NCI-H128 (cell line): ENCODE measurements around the gene COL20A1.
"Not testable (repeated sequence)": the region's sequence is repeated elsewhere in the genome, so short reads cannot be mapped to it uniquely, and the experiment has no call there.

ENCODE experiments used
- DNase-seq: peaks from one replicate; lab custom pipeline; 2025; ENCODE audit not compliant: unreplicated experiment; lab: John Stamatoyannopoulos, UW

The COL20A1 gene

DNA sequence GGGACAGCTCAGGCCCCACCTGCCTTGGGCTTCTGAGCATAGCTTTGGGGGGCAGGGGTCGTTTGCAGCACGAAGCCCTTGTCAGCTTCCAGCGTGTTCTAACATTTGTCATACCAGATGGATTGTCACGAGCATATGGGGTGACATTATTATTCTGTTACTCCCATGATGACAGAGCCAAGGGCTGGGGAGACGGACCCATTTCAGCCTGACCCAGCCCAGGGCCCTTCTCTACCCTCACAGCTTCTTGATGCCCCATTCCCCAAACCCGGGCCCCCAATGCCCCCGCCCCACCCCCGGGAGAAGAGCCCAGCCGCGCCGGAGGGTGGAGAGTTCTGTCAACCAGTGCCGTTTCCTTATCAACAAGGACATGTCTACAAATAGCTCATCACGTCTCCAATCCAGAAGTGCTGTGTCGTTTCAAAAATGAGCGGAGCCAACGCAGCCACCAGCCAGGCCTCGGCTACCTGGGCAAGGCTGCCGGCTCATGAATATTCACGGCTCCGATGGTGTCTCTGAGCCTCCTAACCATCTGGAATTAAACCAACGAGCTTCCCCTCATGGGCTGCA is 77.7 kb downstream of the COL20A1 start:
- no peak for DNase-seq

DNA sequence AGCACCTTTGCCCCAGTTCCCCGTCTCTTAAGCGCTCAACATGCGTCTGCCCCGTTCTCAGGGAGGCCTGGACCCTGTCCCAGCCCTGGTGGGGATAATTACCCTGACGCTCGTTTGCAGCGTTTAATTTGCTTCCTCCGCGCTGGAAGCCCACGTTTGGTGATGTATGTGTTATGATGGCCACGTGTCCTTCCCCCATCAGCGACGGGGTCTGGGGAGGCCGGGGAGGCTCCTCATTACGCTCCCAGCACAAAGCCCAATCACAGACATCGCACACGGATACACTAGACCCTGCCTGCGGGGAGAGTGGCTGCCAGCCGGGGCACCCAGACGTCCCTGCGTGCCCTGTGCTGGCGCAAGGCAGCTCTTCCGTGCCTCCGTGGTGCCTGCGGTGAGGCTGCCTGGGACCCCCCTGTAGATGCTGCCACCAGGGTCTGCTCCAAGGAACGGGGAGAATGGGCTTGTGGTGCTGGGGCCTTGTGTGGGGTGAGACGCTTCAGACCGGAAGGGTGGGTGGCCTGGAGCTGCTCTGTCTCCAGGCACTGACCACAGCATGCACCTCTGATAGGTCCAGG is 78.4 kb downstream of the COL20A1 start:
- no peak for DNase-seq

DNA sequence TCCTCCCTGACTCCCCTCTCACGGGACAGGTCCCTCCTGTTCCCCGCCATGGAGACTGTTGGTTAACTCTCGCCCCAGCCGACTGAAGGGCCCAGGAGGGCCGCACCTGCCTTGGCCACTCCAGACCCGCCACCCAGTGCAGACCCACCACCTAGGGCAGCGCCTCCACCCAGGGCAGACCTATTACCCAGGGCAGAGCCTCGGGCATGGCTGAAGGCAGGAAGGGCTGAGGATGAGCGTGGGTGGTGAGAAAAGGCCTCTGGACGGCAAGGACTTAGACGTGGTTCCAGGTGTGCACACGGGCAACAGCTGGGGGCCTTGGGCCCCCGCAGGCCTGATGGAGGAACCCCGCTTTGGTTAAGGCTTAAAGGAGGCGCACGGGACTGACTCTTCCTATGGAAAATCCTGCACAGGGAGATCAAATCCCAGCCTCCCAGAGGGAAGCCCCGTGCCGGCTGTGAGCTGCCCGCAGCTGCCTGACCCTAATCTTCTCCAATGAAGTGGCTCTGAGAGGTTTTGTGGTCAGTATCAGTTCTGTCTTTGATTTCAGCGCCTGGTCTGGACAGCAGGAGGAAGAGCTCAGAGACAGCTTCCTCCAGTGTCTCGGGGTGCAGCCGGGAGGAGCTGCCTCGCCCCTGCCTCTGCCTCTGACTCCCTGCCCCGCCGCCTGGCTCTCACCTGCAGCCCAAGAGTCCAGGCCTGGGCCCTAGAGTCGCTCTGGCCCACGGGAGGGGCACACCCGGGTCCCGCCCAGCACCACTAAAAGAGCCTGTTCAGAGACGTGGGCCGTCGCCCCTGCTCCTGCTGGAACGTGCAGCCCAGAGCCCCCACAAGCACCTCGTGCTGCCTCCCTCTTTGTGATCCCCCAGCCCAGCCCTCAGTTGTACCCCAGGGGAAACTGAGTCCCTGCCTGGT is 80.2 kb downstream of the COL20A1 start:
- no peak for DNase-seq

DNA sequence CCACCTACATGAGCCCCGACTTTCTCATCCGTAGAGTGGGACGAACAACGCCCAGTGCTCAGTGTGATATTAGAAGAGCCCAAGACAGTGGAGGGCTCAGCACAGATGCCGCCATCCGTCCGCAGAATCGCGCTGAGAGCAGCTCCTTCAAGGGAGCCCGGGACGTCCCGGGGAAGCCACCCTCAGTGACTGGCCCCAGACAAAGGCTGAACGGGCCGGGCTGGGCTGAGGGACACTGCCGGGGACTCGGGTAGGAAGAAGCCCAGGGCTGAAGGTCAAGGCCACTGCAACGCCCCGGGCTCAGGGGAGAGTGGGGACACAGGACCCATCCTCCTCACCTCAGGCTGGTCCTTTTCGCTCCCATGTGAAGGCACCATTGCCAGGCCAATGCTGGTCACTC is 81.0 kb downstream of the COL20A1 start:
- no peak for DNase-seq

DNA sequence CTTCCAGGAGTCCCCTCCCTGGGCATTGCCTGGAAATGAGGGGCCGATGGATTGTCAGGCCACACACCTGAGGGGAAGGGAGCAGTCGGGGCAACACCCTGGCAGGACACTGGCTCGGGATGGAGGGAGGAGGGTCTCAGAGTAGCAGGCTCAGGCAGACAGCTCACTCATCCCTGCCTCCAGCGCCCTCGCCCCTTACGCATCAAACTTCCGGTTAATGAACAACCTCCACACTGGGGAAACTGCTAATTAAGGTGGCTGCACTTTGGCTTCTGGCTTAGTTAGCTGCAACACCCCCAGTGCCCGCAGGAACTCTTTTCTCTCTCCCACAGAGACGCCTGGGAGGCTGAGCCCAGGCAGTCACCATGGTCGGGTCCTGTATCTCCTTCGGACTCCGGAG is 81.5 kb downstream of the COL20A1 start:
- DNase-seq = no peak

DNA sequence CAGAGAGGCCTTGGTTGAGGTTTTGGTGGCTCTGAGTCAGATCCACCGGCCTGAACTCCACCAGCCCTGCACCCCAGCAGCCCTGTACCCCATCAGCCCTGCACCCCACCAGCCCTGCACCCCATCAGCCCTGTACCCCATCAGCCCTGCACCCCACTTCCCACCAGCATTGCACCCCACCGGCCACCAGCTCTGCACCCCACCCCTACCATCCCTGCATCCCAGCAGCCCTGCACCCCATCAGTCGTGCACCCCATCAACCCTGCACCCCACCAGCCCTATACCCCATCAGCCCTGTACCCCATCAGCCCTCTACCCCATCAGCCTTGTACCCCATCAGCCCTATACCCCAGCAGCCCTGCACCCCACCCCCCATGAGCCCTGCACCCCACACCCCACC is 82.5 kb downstream of the COL20A1 start:
- DNase-seq = no peak

DNA sequence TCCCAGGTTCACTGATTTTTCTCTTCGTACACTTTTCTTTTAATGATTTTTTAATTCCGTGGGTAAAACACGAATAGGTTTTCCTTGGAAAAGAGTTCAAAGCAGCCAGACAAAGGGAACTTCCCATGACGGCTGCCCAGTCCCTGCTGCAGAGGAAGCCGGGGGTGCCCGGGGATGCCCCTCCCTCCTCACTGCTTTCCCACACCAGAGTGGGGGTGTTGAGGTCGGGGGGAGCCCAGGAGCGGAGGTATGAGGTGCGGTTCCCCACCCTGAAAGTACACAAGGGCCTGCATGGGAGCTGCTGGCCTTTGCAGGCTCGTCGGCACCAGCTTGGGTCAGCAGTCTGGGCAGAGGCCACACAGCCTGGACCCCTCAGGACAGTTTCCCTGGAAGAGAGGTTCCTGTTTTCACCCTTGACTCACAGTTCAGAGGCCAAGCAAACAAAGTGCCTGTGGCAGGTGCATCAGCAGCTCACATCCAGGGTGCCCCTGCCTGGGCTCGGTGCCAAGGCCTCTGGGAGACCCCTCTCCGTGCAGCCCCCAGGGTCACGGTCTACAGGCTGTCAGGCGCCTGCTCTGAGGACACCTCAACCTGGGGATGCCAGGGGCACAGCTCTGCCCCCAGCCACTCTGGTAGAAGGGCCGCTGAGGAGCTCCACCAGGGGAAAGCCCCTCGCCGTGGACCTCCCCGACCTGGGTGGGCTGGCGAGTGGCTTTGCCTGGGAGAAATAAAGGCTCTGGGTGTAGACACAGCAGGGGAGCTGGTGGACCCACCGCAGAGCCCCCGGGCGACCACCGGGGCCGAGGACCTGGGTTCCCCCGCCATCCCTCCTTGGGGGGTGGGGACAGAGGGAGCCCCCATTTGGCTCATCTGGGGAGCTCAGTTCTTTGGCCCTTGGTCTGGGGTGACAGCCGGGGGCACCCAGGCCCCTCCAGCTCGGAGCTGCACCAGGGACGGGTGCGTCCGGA is 83.6 kb downstream of the COL20A1 start:
- DNase-seq = no peak

DNA sequence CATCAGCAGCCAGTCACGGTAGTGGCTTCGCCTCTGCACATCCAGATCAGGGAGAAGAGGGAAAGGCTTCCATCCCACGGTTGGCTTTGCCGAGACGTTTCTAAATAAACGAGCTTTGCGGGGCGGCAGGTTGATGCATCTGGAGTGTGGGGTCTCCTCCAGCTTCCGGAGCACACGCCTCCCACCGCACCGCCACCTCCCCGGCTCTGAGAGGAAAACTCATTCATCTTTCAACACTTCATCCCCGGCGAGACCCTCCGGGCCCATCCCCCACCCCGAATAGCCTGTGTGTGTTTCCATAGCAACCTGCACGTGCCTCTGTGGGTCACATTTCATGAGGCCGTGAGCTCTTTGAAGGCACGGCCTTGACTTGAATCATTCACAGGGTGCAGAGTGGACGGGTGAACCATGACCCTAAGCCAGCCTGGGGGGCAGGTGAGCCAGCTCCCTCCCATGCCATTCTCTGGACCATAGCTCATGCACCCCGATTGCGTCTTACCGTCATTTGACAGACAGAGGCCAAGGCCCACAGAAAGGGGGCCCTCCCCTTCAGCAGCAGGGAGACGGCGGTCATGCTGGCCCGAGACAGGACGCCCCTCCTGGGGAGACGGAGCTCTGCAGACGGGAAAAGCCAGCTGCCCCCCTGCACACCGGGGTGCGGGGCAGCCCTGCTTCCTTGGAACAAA is 84.4 kb downstream of the COL20A1 start:
- DNase-seq = peak; percentile 23

DNA sequence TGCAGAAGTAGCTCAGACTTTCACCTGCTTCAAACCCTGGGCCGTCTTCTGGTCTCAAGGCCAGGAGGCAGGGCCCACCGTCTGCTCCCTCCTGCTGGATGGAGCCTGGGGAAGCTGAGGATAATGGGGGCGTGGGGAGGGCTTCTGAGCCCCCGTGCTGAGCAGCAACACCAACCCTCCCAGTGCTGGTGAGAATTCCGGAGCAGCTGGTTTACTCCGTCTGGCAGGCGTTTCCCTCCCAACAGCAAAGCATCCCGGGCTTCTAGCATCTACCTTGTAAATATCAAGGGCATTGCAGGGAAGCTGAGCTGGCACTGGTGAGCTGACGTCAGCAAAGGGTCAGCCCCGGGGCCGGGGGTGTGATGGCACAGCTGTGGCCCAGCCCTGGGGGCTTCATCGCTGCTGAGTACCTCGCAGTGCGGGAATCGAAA is 85.0 kb downstream of the COL20A1 start:
- no peak for DNase-seq

DNA sequence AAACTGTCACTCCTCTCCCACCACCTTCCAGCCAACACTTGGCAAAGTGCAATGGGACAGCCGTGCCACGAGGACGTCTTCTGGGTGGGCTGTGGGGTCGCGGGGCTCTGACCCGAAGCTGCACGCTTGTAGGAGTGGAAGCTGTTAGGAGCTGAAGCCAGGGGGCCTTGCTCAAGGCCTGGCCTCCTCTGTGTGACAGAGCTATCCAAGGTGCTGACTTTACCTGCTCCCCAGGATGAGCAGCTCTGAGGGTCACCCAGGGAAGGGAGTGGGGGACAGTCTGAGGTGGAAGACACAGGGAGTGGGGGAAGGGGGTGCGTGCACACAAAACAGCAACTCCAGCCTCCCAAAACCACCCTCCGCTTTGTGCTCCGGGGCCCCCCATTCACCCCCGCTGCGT is 85.6 kb downstream of the COL20A1 start:
- DNase-seq = no peak

DNA sequence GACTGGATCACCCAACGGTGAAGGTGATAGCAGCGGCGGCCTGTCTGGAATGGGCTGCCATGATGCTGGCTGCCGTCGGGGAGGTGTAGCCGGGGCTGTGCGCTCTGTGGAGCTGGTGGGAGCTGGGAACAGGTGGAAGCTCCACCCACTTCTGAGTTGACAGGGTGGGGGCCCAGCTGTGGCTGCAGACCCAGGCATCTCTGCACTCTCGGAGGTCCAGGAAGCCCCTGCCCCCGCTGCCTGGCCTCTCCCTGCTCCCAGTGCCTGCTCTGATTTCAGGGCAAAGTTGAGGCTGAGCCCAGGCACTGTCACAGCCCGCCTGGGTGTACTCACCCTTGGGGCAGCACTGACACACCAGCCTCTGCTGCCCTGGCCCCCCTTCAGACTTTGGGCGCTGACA is 86.3 kb downstream of the COL20A1 start:
- DNase-seq = no peak

DNA sequence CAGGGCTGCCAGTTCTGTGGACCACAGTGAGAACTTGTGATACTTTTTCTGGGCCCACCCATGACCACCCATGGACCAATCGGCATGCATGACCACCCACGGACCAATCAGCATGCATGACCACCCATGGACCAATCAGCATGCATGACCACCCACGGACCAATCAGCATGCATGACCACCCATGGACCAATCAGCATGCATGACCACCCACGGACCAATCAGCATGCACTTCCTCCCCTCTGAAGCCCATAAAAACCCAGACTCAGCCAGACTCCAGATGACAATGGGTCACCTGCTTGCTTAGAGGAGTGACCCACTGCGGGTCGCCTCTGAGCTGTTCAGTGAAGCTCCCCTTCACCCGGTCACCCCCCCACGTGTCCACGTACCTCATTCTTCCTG is 86.9 kb downstream of the COL20A1 start:
- not testable (repeated sequence) for DNase-seq

DNA sequence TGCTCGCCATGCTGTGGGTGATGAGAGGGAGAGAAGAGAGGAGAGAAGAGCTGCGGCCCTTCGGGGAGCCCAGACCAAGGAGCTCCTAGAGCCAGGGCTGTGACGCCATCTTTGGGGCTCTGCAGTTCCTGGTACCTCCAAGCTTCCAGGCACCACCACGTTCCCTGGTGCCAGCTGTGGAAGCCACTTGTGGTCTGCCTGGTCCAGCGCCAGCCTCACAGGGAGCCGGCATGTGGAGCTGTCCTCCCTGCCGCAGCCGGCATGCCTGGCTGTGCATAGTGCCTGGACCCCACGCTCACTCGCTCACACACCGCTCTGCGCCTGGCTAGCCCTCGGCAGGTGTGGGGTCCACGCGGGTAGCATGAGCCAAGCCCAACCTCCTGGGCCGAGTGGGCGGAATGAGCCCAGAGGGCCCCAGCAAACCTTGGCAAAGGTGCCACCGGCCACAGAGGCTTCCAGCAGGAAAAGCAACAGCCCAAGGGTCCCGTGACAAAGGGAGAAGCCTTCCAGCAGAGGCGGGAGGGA is 87.4 kb downstream of the COL20A1 start:
- no peak for DNase-seq

DNA sequence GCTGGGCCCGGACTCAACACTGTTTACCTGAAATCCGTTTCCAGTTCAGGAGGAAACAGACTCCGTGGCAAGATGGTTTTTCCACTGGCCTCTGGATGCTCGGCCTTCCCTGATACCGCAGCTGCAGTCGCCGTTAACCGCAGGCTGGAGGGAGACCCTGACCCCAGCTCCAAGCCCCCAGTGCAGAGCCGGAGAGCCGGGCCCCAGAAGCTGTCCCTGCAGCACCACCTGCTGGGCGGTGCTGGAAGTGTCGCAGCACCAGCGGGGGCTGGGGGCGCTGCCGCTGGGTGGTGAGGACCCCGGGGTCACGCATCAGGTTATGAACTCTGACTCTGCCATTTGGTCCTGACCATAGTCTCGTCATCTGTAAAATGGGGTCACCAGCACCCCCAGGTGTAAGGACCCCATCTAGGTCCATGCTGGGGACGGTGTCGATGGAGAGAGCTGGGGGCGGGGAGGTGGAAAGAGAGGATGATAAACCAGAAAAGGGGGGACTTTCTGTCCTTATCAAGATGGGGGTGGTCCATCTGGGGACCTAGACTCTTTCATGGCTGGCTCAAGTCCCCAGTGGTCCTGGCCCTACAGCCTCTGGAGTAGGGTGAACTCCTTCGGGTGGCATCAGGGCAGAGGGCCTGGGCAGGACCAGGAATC is 88.9 kb downstream of the COL20A1 start:
- DNase-seq = no peak

DNA sequence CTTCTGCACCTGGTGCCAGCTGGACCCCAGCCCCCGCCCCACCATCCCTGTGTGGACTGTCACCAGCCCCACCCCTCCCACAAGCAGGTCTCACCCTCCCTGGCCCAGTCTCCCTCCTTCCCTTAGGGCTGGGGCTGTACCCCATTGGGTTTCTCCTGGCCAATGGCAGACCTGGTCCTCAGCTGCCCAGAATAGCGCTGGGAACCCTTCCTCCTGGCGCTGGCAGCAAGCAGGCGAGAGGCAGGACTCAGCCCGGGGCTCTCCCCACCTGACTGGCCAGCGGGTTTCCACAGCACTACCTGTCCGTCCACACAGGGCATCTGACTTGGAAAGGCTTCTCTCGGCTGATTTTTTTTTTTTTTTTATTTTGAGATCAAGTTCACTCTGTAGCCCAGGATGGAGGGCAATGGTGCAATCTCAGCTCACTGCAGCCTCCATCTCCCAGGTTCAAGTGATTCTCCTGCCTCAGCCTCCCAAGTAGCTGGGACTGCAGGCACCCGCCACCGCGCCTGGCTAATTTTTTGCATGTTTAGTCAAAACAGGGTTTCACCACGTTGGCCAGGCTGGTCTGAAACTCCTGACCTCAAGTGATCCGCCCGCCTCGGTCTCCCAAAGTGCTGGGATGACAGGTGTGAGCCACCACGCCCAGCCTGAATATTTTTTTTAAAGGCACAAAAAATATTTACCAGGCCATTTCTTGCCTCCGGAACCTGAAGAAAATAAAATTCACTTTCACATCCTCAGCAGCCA is 89.7 kb downstream of the COL20A1 start:
- no peak for DNase-seq

DNA sequence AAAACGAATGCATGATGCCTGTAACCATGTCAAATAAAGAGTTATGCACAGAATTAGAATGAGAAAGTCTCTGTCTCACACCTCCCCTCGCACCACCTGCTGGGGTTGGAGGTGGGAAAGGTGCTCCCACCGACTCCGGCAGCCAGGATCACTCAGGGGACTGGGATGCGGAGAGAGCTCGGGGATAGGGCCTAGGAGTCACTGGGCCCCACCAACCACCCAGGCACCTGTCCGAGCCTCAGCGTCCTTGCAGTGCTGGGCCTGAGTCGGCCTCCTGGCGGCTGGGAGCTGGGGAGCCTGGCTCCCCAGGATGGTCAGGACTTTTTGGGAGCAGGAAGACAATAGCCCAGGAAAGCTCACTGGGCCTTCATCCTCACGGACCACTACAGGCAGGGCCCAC is 90.6 kb downstream of the COL20A1 start:
- no peak for DNase-seq

DNA sequence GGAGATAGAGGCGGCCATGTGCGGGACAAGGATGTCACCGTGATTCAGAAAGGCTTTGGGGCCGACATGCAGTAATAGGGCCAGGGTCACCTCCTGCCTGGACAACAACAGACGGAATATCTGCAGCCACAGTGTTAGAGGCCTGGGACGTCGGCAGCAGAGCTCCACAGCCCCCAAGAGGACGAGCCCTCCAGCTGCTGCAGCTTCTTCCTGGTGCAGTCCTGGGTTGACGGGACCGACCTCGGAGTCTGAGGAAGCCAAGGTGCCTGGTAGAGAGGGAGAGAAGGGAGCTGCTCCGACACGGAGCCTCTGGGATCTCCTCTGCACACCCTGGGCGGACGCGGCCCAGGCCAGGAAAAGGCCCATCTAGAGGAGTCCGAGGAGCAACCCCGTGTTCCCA is 91.3 kb downstream of the COL20A1 start:
- DNase-seq = no peak
